Activated CD4-positive, CD25-positive, alpha-beta regulatory T cell treated with anti-CD3 and anti-CD28 coated beads, Interleukin-2, amount 50 U/mL, for 72 hours (primary cell): Measurements from ENCODE around the gene SPO11.

Source experiments
- DNase-seq: peaks from one replicate; pipeline ENCODE4 v3.0.0; 2021

SPO11 gene

GRCh38 chr20:57310821-57311514 is 18.6 kb upstream of the SPO11 start:
- no peak for DNase-seq

- DNase-seq = no peak
These were observed 17.5 kb upstream of the SPO11 start for GRCh38 chr20:57312138-57312537.

- no peak for DNase-seq
These were observed 16.4 kb upstream of the SPO11 start for GRCh38 chr20:57313230-57313629.

- no peak for DNase-seq
These were observed 15.7 kb upstream of the SPO11 start for GRCh38 chr20:57313951-57314350.

- DNase-seq = no peak
These were observed 14.3 kb upstream of the SPO11 start for GRCh38 chr20:57315083-57315975.

GRCh38 chr20:57315976-57316480 is 13.6 kb upstream of the SPO11 start:
- no peak for DNase-seq

GRCh38 chr20:57316795-57317201 is 12.8 kb upstream of the SPO11 start:
- no peak for DNase-seq

GRCh38 chr20:57317316-57317788 is 12.3 kb upstream of the SPO11 start:
- no peak for DNase-seq

GRCh38 chr20:57317789-57318371 is 11.7 kb upstream of the SPO11 start:
- no peak for DNase-seq

GRCh38 chr20:57319584-57319983 is 10.0 kb upstream of the SPO11 start:
- DNase-seq = no peak

- no peak for DNase-seq
These were observed 9.2 kb upstream of the SPO11 start for GRCh38 chr20:57320358-57320757.

GRCh38 chr20:57321142-57321541 is 8.5 kb upstream of the SPO11 start:
- no peak for DNase-seq

- no peak for DNase-seq
These were observed 7.1 kb upstream of the SPO11 start for GRCh38 chr20:57322476-57322875.

GRCh38 chr20:57323034-57323433 is 6.6 kb upstream of the SPO11 start:
- no peak for DNase-seq

GRCh38 chr20:57325632-57326356 is 3.8 kb upstream of the SPO11 start:
- no peak for DNase-seq

GRCh38 chr20:57326667-57327455 is 2.7 kb upstream of the SPO11 start:
- no peak for DNase-seq

GRCh38 chr20:57327820-57328219 is 1.8 kb upstream of the SPO11 start:
- DNase-seq = no peak

- no peak for DNase-seq
These were observed 1.4 kb downstream of the SPO11 start for GRCh38 chr20:57330998-57331397.

- DNase-seq = no peak
These were observed 2.8 kb downstream of the SPO11 start for GRCh38 chr20:57332105-57333089.

GRCh38 chr20:57335392-57335791 is 5.8 kb downstream of the SPO11 start:
- DNase-seq = no peak

- no peak for DNase-seq
These were observed 12.1 kb downstream of the SPO11 start for GRCh38 chr20:57341663-57342062.
